ENCODE data around the gene EIF4E2.

DNA sequence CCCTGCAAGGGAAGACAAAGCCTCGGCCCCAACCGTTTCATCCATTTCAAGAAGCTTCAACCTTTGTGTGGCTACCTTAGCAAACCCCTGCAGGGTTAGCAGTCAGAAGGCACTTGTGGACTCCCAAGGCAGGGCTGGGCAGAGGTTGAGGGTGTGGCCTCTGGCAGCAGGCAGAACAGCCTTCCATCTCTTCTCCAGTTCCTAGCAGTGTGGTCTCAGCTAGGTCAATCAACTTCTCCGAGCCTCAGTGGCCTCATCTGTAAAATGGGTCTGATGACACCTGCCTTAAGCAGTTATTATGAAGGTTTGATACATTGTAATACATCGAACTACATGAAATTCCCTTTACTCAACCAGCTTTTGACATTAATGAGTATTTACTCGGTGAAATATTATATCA lies 37.1 kb upstream of the EIF4E2 start:
- TF ChIP-seq, protein P1, sequence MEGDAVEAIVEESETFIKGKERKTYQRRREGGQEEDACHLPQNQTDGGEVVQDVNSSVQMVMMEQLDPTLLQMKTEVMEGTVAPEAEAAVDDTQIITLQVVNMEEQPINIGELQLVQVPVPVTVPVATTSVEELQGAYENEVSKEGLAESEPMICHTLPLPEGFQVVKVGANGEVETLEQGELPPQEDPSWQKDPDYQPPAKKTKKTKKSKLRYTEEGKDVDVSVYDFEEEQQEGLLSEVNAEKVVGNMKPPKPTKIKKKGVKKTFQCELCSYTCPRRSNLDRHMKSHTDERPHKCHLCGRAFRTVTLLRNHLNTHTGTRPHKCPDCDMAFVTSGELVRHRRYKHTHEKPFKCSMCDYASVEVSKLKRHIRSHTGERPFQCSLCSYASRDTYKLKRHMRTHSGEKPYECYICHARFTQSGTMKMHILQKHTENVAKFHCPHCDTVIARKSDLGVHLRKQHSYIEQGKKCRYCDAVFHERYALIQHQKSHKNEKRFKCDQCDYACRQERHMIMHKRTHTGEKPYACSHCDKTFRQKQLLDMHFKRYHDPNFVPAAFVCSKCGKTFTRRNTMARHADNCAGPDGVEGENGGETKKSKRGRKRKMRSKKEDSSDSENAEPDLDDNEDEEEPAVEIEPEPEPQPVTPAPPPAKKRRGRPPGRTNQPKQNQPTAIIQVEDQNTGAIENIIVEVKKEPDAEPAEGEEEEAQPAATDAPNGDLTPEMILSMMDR (IDR thresholded peaks at IDR 0.05) = no peak
- no peak for TF ChIP-seq POLR2A (IDR thresholded peaks at IDR 0.05)

Data from right lobe of liver (tissue), 4 donors.